ENCODE results near the gene PURB.

GRCh38 chr7:44906965-44907364 lies 21.6 kb upstream of the PURB start:
- TF ChIP-seq, protein P1, sequence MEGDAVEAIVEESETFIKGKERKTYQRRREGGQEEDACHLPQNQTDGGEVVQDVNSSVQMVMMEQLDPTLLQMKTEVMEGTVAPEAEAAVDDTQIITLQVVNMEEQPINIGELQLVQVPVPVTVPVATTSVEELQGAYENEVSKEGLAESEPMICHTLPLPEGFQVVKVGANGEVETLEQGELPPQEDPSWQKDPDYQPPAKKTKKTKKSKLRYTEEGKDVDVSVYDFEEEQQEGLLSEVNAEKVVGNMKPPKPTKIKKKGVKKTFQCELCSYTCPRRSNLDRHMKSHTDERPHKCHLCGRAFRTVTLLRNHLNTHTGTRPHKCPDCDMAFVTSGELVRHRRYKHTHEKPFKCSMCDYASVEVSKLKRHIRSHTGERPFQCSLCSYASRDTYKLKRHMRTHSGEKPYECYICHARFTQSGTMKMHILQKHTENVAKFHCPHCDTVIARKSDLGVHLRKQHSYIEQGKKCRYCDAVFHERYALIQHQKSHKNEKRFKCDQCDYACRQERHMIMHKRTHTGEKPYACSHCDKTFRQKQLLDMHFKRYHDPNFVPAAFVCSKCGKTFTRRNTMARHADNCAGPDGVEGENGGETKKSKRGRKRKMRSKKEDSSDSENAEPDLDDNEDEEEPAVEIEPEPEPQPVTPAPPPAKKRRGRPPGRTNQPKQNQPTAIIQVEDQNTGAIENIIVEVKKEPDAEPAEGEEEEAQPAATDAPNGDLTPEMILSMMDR (IDR thresholded peaks at IDR 0.05; ENCODE audit: poor library complexity, severe bottlenecking) = no peak
- TF ChIP-seq EP300 (conservative IDR thresholded peaks at IDR 0.05; ENCODE audit: poor library complexity, severe bottlenecking) = no peak
- no peak for TF ChIP-seq POLR2AphosphoS5 (IDR thresholded peaks at IDR 0.05)
- TF ChIP-seq, protein P2, sequence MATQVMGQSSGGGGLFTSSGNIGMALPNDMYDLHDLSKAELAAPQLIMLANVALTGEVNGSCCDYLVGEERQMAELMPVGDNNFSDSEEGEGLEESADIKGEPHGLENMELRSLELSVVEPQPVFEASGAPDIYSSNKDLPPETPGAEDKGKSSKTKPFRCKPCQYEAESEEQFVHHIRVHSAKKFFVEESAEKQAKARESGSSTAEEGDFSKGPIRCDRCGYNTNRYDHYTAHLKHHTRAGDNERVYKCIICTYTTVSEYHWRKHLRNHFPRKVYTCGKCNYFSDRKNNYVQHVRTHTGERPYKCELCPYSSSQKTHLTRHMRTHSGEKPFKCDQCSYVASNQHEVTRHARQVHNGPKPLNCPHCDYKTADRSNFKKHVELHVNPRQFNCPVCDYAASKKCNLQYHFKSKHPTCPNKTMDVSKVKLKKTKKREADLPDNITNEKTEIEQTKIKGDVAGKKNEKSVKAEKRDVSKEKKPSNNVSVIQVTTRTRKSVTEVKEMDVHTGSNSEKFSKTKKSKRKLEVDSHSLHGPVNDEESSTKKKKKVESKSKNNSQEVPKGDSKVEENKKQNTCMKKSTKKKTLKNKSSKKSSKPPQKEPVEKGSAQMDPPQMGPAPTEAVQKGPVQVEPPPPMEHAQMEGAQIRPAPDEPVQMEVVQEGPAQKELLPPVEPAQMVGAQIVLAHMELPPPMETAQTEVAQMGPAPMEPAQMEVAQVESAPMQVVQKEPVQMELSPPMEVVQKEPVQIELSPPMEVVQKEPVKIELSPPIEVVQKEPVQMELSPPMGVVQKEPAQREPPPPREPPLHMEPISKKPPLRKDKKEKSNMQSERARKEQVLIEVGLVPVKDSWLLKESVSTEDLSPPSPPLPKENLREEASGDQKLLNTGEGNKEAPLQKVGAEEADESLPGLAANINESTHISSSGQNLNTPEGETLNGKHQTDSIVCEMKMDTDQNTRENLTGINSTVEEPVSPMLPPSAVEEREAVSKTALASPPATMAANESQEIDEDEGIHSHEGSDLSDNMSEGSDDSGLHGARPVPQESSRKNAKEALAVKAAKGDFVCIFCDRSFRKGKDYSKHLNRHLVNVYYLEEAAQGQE (IDR thresholded peaks at IDR 0.05; ENCODE audit: borderline replicate concordance) = no peak
- TF ChIP-seq MXI1 (conservative IDR thresholded peaks at IDR 0.05; ENCODE audit: poor library complexity, severe bottlenecking) = no peak
- no peak for TF ChIP-seq EZH2 (IDR thresholded peaks at IDR 0.05; ENCODE audit: borderline replicate concordance, insufficient read depth, low read length, poor library complexity, severe bottlenecking)
- no peak for TF ChIP-seq RAD21 (conservative IDR thresholded peaks at IDR 0.05)
- no peak for TF ChIP-seq SMC3 (conservative IDR thresholded peaks at IDR 0.05; ENCODE audit: poor library complexity)
- TF ChIP-seq TAF1 (IDR thresholded peaks at IDR 0.05; ENCODE audit: low read depth) = no peak

Data from neural cell (in vitro differentiated cells).